HL-60/S4 treated with retinoic acid at 250 ng/mL for 4 days and 3 days (cell line): ENCODE data around the gene SLC23A3.
"Not testable (repeated sequence)": the region's sequence is repeated elsewhere in the genome, so short reads cannot be mapped to it uniquely, and the experiment has no call there.

ENCODE experiments used
- in situ Hi-C: fragments of 300-500 bp; cut with MboI; formaldehyde crosslinking; loops from 2 replicates; pipeline ENCODE4 v1.7.0; 2022; ENCODE audit warnings: low sequenced_read_pairs

SLC23A3 gene

DNA sequence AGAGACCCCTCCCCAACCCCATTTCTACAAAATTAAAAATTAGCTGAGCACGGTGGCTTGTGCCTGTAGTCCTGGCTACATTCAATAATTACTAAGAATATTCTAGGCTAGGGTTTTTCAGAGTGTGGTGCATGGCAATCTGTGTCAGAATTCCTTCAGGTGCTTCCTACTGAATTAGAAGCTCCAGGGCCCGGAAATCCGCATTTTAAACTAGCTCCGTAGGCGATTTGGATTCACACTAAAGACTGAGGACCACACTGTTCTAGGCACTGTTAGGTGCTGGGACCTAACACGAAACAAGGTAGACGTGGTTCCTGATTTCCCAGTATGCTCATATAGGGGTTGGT, 36.1 kb upstream of the SLC23A3 start:
- in situ Hi-C loops = no loop called here

DNA sequence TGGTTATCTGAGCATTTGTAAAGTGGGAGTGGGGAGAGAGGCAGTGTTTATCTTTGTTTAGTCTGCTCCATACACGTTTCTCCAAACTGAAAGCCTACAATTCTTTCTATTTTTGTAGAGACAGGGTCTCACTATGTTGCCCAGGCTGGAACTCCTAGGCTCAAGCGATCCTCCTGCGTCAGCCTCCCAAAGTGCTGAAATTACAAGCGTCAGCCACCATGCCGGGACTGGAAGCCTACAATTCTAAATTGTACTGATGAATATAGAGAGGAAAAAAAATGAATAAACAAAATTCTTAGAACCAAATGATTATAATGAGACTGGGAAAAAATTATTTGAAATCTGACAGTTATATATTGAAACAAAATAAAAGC, 35.3 kb upstream of the SLC23A3 start:
- in situ Hi-C loops = no loop called here

DNA sequence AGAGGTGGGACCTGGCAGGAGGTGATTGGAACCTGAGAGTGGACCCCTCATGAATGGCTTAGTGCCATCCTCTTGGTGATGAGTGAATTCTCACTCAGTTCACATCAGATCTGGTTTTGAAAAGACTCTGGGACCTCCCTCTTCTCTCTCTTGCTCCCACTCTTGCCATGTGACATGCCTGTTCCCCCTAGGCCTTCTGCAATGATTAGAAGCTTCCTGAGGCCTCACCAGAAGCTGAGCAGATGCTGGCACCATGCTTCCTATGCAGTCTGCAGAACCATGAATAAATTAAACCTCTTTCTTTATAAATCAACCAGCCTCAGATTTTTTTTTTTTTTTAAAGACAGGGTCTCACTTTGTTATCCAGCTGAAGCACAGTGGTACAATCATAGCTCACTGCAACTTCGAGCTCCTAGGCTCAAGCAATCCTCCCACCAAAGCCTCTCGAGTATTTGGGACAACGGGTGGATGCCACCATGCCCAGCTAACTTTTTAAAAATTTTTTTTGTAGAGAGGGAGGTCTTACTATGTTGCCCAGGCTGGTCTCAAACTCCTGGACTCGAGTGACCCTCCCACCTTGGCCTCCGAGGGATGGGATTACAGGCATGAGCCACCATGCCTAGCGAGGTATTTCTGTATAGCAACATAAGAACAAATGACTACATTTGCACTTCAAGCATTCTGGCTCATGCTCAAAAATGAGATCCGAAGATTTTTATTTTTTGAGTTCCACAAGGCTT, 34.8 kb upstream of the SLC23A3 start:
- in situ Hi-C loops = no loop called here

DNA sequence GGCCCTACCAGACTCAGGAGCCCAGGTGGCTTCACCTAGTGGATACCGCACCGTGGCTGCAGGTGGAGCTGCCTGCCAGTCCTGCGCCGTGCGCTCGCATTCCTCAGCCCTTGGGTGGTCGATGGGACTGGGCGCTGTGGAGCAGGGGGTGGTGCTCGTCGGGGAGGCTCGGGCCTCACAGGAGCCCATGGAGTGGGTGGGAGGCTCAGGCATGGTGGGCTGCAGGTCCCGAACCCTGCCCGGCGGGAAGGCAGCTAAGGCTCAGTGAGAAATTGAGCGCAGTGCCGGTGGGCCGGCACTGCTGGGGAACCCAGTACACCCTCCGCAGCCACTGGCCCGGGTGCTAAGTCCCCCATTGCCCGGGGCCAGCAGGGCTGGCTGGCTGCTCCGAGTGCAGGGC, 31.5 kb upstream of the SLC23A3 start:
- in situ Hi-C loops = not testable (repeated sequence)

DNA sequence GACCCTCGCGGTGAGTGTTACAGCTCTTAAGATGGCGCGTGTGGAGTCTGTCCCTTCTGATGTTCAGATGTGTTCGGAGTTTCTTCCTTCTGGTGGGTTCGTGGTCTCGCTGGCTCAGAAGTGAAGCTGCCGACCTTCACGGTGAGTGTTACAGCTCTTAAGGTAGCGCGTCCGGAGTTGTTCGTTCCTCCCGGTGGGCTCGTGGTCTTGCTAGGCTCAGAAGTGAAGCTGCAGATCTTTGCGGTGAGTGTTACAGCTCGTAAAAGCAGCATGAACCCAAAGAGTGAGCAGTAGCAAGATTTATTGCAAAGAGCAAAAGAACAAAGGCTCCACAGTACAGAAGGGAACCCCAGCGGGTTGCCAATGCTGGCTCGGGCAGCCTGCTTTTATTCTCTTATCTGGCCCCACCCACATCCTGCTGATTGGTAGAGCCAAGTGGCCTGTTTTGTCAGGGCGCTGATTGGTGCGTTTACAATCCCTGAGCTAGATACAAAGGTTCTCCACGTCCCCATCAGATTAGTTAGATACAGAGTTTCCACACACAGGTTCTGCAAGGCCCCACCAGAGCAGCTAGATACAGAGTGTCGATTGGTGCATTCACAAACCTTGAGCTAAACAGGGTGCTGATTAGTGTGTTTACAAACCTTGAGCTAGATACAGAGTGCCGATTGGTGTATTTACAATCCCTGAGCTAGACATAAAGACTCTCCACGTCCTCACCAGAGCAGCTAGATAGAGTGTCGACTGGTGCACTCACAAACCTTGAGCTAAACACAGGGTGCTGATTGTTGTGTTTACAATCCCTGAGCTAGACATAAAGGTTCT, 30.9 kb upstream of the SLC23A3 start:
- in situ Hi-C loops = not testable (repeated sequence)

DNA sequence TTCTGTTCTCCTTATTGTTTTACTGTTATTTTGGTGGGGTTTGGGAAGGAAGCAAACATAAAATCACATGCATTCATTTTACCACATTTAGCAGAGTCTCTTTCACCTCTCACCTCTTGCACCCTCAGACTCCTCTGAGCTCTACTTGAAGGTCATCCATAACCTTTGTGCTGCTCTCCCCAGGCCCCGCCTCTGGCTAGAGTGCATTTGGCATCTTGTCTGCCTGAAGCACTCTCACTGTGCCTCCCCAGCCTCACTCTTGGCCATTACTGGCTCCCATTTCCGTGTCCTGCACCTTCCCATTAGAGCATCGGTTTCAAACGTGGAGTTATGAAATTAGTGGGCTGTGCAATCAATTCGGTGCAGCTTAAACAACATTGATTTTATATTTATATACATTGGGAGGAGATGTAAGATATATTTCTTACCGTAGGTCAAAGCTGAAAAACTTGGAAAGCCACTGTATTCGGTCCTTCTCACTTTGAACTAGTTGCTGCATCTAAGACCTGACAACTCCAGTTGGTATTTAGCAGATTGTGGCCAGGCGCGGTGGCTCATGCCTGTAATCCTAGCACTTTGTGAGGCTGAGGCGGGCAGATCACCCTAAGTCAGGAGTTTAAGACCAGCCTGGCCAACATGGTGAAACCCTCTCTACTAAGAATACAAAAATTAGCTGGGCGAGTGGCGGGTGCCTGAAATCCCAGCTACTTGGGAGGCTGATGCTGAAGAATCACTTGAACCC, 29.8 kb upstream of the SLC23A3 start:
- in situ Hi-C loops = no loop called here

DNA sequence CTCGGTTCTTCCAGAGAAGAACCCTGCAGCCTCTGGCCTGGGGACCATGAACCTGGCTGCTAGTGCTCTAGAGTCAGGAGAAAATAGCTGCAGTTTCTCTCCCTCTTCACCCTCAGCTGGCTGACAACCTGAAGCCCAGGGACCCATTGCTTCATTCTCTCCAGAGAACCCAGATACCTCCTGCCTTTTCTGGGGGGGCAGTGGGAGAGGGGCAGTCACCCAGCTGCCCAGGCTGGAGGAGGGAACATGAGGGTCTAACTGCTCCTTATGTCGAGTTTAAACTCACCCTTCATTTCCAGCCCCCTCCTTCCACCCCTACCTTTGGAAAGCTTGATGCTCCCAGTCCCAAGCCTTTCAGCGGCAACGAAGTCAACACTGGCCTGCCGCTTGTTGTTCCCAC, 29.1 kb upstream of the SLC23A3 start:
- in situ Hi-C loops = no loop called here

DNA sequence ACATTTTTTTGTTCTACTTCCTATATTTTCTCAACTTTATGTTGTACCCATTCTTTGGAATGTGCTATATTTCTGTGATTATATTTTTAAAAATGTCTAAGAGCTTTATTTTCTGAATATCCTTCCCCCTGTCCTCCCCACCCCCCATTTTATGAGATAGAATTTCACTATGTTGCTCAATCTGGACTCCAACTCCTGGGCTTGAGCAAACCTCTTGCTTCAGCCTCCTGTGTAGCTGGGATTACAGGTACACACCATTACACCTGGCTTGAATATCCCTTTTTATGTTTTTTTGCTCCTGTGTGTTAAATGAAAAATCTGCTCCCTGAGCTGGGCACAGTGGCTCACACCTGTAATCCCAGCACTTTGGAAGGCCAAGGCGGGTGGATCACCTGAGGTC, 27.6 kb upstream of the SLC23A3 start:
- in situ Hi-C loops = no loop called here

DNA sequence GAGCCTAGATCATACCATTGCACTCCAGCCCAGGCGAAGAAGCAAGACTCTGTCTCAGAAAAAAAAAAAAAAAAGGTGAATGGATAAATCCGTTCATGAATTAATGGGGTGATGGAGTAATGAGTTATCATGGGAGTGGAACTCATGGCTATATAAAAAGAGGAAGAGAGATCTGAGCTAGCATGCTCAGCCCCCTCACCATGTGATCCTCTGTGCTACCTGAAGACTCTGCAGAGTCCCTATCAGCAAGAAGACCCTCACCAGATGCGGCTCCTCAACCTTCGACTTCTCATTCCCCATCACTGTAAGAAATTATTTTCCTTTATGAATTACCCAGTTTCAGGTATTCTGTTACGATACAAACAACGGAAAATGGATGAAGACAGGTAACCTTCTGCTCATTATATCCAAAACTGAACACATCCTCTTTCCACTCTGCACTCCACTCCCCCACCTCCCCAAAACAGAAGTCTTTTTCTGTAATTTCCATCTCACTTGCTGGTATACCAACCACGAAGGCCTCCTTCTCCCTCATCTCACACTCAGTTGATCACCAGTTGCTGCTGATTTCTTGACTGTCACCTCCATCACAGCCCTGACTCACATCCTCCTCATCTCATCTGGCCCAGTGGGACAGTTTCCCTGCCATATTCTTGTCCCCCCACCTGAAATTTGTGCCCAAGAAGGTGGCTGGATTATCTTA, 17.1 kb upstream of the SLC23A3 start:
- in situ Hi-C loops = no loop called here

DNA sequence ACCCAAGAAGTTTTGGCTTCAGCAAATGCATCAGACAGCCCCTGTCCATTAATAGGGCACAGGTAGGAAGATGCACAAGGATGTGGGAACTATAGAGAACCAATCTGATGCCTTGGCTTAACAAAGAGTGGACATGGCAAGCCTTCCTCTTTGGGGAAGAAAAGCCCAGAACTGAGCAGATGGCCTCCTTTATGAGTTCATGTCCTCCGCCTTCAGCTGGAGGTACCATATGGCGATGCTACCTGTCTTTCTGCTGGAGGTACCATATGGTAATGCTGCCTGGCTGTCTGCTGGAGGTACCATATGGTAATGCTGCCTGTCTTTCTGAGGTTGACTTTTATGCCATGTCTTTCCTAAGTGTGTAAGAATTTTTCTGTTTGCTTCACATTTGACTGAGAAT, 14.3 kb upstream of the SLC23A3 start:
- in situ Hi-C loops = no loop called here

DNA sequence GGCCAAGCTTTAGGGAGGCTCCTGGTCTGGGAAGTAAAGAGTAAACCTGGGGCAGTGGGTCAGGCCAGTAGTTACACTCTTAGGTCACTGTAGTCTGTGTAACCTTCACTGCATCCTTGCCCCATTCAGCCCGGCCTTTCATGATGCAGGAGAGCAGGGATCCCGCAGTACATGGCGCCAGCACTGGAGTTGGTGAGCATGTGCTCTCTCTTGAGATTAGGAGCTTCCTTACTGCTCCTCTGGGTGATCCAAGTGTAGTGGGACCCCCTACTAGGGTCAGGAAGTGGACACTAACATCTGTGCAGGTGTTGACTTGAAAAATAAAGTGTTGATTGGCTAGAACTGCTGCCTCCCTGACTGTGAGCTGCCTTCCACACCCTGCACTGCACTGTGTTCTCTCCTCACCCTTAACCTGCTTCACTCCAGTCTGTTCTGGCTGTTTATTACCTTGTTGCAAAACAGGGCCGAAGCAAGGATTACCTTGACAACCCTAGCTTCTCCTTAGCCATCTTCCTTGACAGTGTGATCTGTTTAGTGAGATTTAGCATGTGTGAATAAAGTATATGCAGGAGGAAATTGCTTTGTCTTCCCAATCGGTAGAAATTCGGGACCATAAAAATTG, 13.4 kb upstream of the SLC23A3 start:
- in situ Hi-C loops = no loop called here

DNA sequence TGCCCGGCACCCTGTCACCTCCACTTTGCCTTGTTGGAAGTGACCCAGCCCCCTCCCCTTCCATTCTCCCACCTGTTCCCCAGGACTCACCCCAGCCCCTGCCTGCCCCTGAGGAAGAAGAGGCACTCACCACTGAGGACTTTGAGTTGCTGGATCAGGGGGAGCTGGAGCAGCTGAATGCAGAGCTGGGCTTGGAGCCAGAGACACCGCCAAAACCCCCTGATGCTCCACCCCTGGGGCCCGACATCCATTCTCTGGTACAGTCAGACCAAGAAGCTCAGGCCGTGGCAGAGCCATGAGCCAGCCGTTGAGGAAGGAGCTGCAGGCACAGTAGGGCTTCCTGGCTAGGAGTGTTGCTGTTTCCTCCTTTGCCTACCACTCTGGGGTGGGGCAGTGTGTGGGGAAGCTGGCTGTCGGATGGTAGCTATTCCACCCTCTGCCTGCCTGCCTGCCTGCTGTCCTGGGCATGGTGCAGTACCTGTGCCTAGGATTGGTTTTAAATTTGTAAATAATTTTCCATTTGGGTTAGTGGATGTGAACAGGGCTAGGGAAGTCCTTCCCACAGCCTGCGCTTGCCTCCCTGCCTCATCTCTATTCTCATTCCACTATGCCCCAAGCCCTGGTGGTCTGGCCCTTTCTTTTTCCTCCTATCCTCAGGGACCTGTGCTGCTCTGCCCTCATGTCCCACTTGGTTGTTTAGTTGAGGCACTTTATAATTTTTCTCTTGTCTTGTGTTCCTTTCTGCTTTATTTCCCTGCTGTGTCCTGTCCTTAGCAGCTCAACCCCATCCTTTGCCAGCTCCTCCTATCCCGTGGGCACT, 12.7 kb upstream of the SLC23A3 start:
- in situ Hi-C loops = no loop called here

DNA sequence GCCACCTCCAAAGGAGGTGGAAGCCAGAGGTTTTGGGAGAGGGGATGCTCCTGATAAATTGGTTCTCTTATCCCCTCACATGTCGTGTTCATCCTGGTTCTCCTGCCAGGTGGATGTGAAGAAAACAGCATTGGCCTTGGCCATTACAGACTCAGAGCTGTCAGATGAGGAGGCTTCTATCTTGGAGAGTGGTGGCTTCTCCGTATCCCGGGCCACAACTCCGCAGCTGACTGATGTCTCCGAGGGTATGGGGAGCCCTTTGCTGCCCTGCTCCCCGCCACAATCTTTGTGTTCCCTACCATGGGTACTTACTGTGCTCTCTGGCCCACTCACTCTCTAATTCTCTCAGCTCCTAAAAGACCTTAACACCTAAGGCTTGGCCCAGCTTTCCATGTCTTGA, 11.7 kb upstream of the SLC23A3 start:
- in situ Hi-C loops = no loop called here

DNA sequence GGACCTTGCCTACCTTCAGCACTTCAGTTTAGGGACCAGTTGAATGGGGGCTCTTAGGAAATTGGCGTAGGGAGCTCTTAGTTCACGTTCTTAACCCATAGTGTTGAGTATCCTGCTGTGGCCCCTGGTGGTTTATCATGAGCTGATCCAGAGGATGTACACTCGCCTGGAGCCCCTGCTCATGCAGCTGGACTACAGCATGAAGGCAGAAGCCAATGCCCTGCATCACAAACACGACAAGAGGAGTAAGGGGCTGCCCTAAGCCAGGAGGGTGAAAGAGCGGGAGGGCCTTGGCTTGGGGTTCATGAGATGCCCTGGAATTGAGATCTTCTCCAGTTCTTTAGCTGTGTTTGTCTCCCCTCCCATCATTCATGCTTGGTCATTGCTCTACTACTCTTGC, 11.1 kb upstream of the SLC23A3 start:
- in situ Hi-C loops = no loop called here

DNA sequence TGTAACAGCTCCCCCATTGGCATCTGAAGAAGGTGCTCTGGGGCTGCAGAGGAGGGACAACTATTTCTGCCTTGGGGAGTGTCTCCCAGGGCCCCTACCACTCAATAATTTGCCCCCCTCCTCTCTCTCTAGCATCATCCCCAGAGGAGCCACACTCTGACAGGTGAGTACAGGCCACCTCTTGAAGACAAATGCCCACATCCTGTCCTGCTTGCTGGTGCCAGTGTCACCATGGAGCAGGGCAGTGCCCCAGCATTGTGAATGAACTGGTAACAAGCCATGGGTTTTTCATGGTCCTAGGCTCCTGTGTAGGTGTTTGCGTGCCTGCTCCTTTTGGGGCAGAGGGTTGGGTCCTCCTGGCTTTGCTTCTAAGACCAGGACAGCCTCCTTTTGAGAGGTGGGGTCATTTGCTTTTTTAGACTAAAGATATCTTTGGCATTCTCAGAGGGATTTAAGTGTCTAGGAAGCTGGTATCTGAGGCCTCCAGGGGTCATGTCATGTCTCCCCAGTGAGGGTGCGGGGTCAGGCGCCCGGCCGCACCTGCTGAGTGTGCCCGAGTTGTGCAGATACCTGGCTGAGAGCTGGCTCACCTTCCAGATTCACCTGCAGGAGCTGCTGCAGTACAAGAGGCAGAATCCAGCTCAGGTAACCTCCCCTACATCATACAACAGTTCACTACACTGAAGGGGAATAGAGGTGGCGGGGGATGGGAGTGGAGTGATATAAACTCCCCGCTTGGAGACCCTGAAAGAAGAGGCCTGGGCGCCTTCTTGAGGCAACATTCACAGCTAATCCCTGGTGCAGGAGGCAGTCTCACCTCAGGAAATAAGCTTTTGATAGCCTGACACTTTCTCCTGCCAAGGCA, 10.0 kb upstream of the SLC23A3 start:
- in situ Hi-C loops = no loop called here

DNA sequence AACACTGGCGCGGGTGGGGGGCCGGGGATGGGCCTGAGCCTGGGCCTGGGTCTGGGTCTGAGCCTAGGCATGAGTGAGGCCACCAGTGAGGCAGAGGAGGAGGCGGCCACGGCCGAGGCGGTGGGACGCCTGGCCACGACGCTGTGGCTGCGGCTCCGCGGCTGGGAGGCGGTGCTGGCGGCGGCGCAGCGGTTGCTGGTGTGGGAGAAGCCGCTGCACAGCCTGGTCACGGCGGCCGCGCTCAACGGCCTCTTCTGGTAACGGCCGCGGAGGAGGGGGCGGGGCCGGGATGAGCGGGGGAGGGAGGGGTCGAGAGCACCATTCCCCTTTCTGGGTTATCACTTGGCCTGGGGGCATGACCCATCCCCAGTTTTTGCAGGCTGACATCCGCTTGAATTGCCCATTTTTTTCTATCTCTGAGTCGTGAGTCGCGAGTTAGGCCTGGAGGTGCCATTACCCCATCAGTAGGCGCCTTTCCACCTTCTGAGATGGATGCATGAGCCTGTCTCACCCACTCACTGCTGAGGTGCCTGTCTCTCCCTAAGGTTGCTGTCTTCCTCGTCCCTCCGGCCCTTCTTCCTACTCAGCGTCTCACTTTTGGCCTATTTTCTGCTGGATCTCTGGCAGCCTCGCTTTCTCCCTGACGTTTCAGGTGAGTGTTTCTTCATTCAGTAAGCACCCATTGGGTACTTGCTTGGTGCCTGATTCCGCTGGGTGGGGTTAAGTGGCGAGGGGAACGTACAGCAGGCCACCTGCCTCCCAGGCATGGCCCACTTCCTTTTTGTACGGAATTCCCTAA, 8.7 kb upstream of the SLC23A3 start:
- in situ Hi-C loops = no loop called here

DNA sequence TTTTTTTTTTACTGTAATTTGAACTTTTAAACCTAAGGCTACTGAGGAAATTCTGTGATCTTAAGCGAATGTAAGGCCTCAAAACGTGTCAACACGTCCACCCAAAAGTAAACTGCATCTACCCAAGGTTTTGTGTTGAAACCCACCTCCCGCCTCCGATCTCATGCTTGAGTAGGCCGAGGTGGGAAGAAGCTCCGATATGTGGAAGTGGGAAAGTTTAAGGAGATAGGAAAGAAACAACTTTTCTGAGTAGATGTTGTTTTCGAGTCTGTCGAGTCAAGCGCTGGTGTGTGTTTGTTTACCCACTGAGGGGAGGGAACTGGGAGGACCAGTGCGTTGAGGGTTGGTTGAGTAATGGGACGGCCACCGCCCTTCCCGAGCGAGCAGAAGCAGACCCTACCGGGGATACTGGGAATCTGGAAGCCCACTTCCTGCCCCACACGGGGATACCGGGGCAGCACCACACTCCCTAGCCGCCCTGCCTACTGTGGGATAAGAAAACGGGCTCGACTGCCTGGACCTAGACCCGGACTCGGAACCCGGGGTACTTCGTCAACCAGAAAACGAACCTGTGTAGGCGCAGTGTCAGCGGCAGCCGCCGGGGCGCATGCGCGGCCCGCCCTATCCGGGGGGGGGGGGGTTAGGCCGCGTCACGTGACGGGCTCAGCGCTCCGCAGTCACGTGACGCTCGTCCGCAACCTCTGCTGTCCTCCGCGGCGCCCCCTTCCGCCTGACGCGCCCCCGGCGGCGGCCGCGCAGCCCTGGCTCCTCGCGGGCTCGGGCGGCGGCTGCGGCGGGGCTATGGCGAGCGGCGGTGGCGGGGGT, 7.9 kb upstream of the SLC23A3 start, which contains the start of gene RETREG2:
Gene RETREG2, plus strand, starts transcription at position 724 of the 825 bp plus-strand sequence. Its CDS starts 78 bp downstream, at position 802.
- in situ Hi-C loops = no loop called here
